H1 (cell line): ENCODE data around the gene FASLG. TPM values are rescaled to one million over a fixed set of nuclear protein-coding genes. Genes with fewer than 3 reads are reported as not detected.

Experiments used
- GTF2F1 ChIP-seq: IDR thresholded peaks from 2 replicates; pipeline ENCODE4 v1.6.1; 2012; ENCODE audit warnings: low read depth, low read length, improper control_type of control experiment, borderline replicate concordance
- POLR2AphosphoS5 ChIP-seq: IDR thresholded peaks from 2 replicates; pipeline ENCODE4 v1.6.1; 2011; ENCODE audit warnings: low read depth, low read length
- RNF2 ChIP-seq: fragments of 200-900, 300-1000 bp; sonication (generic); IDR thresholded peaks from 2 replicates; pipeline ENCODE4 v1.7.1; 2016; ENCODE audit warnings: borderline replicate concordance, low read depth, mild to moderate bottlenecking, antibody characterized with exemption, low read length; ENCODE audit not compliant: poor library complexity, severe bottlenecking; ENCODE audit errors: missing control alignments
- polyA plus RNA-seq, 7 experiments: library from polyadenylated mRNA; depleted of rRNA in 3 of 7; stranded (reverse) in 5 of 7; unstranded in 2 of 7; fragments of >200 nt in 5 of 7; fragments of 200-250 nt in 2 of 7; gene quantifications; 1 replicate in 5 of 7; 2 replicates in 1 of 7; 4 replicates in 1 of 7; pipeline versions ENCODE4 v1.2.1 to v1.2.3, GENCODE V29; 2011 to 2013; ENCODE audit warnings: missing spikeins in 2 of 7, mixed read lengths in 2 of 7
- total RNA-seq: library from RNA; stranded (reverse); fragmentation: NEBNext Ultra II Directional; extraction: Animal tissue kit (Norgen Biotek cat#: 25700); gene quantifications from 2 replicates; pipeline ENCODE4 v1.2.1, GENCODE V29; 2021
- TF ChIP-seq, protein P1 (sequence below): fragments of 300-600 bp; sonication (generic); IDR thresholded peaks from 2 replicates; pipeline ENCODE4 v1.7.1; 2012; ENCODE audit warnings: low read length, moderate library complexity, mild to moderate bottlenecking, inconsistent platforms; ENCODE audit not compliant: insufficient replicate concordance
- TF ChIP-seq, protein P2 (sequence below): IDR thresholded peaks from 2 replicates; pipeline ENCODE4 v1.6.1; 2012; ENCODE audit warnings: low read length, inconsistent platforms
- TF ChIP-seq, protein P3 (sequence below): IDR thresholded peaks from 2 replicates; pipeline ENCODE4 v1.6.1; 2011; ENCODE audit warnings: low read depth, mild to moderate bottlenecking, low read length; ENCODE audit not compliant: insufficient read depth
- TF ChIP-seq, protein P4 (sequence below): IDR thresholded peaks from 2 replicates; pipeline ENCODE4 v1.6.1; 2012; ENCODE audit warnings: inconsistent platforms

Gene FASLG
- total and polyA plus RNA-seq, 2 of the 8 experiments (the other 6 are each of a cell fraction or from before 2014, with no cell fraction given): not detected

DNA sequence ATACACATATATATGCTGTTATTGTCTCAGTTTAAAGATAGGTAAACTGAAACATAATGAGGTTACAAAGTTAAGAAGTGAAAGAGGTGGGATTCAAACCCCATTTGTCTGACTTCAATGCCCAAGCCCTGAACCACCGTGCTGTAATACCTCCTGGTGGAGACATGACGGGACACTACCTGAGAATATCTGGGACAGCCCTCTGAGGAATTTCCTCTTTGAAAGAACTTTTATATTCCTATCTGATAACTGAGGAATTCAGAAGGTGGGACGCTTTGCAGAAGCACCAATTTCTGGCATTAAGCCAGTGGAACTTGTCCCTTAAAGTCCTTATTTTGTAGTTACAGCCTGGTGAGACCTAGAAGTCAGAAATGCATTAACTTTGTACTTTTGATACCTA, 32.1 kb upstream of the FASLG start (continued):
- TF ChIP-seq, protein P1, sequence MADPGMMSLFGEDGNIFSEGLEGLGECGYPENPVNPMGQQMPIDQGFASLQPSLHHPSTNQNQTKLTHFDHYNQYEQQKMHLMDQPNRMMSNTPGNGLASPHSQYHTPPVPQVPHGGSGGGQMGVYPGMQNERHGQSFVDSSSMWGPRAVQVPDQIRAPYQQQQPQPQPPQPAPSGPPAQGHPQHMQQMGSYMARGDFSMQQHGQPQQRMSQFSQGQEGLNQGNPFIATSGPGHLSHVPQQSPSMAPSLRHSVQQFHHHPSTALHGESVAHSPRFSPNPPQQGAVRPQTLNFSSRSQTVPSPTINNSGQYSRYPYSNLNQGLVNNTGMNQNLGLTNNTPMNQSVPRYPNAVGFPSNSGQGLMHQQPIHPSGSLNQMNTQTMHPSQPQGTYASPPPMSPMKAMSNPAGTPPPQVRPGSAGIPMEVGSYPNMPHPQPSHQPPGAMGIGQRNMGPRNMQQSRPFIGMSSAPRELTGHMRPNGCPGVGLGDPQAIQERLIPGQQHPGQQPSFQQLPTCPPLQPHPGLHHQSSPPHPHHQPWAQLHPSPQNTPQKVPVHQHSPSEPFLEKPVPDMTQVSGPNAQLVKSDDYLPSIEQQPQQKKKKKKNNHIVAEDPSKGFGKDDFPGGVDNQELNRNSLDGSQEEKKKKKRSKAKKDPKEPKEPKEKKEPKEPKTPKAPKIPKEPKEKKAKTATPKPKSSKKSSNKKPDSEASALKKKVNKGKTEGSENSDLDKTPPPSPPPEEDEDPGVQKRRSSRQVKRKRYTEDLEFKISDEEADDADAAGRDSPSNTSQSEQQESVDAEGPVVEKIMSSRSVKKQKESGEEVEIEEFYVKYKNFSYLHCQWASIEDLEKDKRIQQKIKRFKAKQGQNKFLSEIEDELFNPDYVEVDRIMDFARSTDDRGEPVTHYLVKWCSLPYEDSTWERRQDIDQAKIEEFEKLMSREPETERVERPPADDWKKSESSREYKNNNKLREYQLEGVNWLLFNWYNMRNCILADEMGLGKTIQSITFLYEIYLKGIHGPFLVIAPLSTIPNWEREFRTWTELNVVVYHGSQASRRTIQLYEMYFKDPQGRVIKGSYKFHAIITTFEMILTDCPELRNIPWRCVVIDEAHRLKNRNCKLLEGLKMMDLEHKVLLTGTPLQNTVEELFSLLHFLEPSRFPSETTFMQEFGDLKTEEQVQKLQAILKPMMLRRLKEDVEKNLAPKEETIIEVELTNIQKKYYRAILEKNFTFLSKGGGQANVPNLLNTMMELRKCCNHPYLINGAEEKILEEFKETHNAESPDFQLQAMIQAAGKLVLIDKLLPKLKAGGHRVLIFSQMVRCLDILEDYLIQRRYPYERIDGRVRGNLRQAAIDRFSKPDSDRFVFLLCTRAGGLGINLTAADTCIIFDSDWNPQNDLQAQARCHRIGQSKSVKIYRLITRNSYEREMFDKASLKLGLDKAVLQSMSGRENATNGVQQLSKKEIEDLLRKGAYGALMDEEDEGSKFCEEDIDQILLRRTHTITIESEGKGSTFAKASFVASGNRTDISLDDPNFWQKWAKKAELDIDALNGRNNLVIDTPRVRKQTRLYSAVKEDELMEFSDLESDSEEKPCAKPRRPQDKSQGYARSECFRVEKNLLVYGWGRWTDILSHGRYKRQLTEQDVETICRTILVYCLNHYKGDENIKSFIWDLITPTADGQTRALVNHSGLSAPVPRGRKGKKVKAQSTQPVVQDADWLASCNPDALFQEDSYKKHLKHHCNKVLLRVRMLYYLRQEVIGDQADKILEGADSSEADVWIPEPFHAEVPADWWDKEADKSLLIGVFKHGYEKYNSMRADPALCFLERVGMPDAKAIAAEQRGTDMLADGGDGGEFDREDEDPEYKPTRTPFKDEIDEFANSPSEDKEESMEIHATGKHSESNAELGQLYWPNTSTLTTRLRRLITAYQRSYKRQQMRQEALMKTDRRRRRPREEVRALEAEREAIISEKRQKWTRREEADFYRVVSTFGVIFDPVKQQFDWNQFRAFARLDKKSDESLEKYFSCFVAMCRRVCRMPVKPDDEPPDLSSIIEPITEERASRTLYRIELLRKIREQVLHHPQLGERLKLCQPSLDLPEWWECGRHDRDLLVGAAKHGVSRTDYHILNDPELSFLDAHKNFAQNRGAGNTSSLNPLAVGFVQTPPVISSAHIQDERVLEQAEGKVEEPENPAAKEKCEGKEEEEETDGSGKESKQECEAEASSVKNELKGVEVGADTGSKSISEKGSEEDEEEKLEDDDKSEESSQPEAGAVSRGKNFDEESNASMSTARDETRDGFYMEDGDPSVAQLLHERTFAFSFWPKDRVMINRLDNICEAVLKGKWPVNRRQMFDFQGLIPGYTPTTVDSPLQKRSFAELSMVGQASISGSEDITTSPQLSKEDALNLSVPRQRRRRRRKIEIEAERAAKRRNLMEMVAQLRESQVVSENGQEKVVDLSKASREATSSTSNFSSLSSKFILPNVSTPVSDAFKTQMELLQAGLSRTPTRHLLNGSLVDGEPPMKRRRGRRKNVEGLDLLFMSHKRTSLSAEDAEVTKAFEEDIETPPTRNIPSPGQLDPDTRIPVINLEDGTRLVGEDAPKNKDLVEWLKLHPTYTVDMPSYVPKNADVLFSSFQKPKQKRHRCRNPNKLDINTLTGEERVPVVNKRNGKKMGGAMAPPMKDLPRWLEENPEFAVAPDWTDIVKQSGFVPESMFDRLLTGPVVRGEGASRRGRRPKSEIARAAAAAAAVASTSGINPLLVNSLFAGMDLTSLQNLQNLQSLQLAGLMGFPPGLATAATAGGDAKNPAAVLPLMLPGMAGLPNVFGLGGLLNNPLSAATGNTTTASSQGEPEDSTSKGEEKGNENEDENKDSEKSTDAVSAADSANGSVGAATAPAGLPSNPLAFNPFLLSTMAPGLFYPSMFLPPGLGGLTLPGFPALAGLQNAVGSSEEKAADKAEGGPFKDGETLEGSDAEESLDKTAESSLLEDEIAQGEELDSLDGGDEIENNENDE: no peak
- TF ChIP-seq, protein P2, sequence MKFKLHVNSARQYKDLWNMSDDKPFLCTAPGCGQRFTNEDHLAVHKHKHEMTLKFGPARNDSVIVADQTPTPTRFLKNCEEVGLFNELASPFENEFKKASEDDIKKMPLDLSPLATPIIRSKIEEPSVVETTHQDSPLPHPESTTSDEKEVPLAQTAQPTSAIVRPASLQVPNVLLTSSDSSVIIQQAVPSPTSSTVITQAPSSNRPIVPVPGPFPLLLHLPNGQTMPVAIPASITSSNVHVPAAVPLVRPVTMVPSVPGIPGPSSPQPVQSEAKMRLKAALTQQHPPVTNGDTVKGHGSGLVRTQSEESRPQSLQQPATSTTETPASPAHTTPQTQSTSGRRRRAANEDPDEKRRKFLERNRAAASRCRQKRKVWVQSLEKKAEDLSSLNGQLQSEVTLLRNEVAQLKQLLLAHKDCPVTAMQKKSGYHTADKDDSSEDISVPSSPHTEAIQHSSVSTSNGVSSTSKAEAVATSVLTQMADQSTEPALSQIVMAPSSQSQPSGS: no peak
- TF ChIP-seq RNF2: no peak
- TF ChIP-seq, protein P3, sequence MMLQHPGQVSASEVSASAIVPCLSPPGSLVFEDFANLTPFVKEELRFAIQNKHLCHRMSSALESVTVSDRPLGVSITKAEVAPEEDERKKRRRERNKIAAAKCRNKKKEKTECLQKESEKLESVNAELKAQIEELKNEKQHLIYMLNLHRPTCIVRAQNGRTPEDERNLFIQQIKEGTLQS: no peak
- TF ChIP-seq POLR2AphosphoS5: no peak
- TF ChIP-seq GTF2F1: no peak
- TF ChIP-seq, protein P4, sequence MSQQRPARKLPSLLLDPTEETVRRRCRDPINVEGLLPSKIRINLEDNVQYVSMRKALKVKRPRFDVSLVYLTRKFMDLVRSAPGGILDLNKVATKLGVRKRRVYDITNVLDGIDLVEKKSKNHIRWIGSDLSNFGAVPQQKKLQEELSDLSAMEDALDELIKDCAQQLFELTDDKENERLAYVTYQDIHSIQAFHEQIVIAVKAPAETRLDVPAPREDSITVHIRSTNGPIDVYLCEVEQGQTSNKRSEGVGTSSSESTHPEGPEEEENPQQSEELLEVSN: no peak
